HUDEP-2 (cell line): ENCODE measurements around the gene ICAM1.
"Not testable (repeated sequence)": the region's sequence is repeated elsewhere in the genome, so short reads cannot be mapped to it uniquely, and the experiment has no call there.

Experiments
- DNase-seq, 76 experiments: peaks; one replicate each; lab custom pipeline; 2025; ENCODE audit not compliant: unreplicated experiment in 76 of 76; lab: John Stamatoyannopoulos, UW

The ICAM1 gene

GRCh38 chr19:10270616-10271394 is at the start of gene ICAM1:
Gene ICAM1 (plus strand): TSS chr19:10271120. CDS start chr19:10271160, 40 bp downstream.
- DNase-seq, result peak in 66 of 76 experiments; percentile 19 to 85 (median 65)

GRCh38 chr19:10222201-10222890 is 48.6 kb upstream of the ICAM1 start:
- DNase-seq, result no peak

DNA sequence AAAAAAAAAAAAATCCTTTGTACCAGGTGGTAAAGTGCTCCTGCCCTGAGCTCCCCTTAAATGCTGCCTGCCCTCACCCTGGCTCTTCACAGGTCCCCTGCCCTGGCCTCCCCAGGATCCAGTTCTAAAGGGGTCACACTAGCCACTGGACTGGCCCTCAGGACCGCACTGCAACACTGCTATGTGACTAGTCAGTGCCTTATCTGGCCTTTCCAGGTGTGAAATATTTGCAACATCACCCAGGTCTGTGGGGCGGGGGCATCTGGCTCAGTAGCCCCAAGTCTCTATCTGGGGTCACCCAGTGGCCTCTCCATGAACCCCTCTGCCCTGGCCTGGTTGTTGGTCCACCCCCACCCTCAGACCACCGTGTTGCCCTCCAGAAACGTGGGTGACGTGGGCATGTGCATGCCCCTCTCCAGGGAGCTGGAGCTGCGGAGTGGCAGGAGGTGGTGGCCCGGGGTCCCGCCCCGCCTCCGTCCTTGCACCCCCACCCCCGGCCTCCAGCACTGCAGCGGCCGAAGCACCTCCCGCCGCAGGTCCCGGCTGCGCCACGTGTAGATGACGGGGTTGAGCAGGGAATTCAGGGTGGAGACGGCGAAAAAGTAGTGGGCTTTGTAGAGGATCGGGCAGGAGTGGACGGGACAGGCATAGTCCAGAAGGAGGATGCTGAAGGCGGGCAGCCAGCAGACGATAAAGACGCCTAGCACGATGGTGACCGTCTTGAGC is 47.3 kb upstream of the ICAM1 start:
- DNase-seq, result no peak

- no peak for DNase-seq
These were observed 46.6 kb upstream of the ICAM1 start for GRCh38 chr19:10224337-10224736.

GRCh38 chr19:10226021-10226375 is 44.9 kb upstream of the ICAM1 start:
- no peak for DNase-seq

DNA sequence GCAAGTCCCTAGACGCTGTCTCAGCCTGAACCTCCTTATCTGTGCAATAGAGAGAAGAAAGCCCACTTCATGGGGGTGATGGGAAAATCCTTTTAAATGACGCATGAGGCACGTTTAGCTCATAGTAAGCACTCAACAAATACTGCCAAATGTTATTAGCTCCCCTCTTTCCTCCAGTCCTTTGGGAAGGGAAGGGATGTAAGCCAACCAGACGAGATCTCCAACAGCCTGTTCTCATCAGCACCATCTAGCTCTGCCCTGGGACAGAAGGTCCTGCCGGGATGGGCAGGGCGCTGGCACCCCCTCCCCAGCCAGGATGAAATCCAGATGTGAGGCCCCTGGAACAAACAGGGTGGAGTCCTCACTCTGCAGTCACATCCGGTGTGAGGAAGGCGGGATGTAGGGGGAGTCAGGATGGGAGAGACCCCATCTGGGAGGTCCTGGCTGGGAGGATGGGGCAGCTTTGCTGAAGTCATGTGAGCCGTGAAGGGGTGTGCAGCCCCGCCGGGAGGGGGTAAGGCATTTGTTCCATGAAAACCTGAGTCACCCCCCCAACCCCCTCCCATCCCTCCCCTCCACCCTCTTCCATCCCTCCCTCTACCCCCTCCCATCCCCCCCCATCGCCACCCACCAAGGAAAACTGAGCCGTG is 44.4 kb upstream of the ICAM1 start:
- no peak for DNase-seq

- peak in 1 of 76 experiments; percentile 10 for DNase-seq
These were observed 43.6 kb upstream of the ICAM1 start for GRCh38 chr19:10227026-10227971.

- no peak for DNase-seq
These were observed 42.5 kb upstream of the ICAM1 start for GRCh38 chr19:10228393-10228792.

GRCh38 chr19:10228920-10229319 is 42.0 kb upstream of the ICAM1 start:
- DNase-seq, result peak in 26 of 76 experiments; percentile 7 to 56 (median 30)

GRCh38 chr19:10230173-10230860 is 40.6 kb upstream of the ICAM1 start:
- no peak for DNase-seq

GRCh38 chr19:10230861-10231611 is 39.9 kb upstream of the ICAM1 start, which contains the start of gene S1PR2:
Gene S1PR2 (minus strand): TSS chr19:10231331. CDS start chr19:10224905, 6,426 bp downstream.
- peak in 45 of 76 experiments; percentile 9 to 76 (median 49) for DNase-seq

GRCh38 chr19:10231612-10232228 is 39.2 kb upstream of the ICAM1 start:
- DNase-seq, result no peak

DNA sequence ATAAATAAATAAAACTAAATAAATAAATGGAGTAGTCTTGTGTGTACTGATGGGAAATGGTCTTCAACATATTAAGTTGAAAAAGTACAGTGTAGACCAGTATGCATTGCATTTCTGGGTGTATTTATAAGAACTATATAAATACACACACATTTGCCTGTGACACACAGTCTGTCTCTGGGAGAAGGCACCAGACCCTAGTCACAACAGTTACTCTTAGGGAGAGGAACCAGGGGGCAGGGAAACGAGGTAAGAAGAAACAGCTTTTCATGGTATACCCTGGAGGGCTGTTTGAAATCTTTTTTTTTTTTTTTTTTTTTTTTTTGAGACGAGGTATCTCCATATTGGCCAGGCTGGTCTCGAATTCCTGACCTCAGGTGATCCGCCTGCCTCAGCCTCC is 37.0 kb upstream of the ICAM1 start:
- no peak for DNase-seq

- no peak for DNase-seq
These were observed 35.9 kb upstream of the ICAM1 start for GRCh38 chr19:10235003-10235402.

DNA sequence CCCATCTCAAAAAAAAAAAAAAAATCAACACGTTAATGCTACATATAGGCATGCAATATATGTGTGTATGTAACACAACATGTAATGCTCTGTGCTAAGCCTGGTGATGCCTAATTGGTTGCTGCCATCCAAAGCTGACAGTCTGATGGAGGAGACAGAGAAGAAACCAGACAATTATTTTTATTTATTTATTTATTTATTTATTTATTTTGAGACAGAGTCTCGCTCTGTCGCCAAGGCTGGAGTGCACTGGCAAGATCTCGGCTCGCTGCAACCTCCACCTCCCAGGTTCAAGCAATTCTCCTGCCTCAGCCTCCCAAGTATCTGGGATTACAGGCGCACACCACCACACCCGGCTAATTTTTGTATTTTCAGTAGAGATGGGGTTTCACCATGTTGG is 35.5 kb upstream of the ICAM1 start:
- DNase-seq, result not testable (repeated sequence)

GRCh38 chr19:10237702-10238101 is 33.2 kb upstream of the ICAM1 start:
- DNase-seq, result no peak

GRCh38 chr19:10238172-10238783 is 32.6 kb upstream of the ICAM1 start:
- no peak for DNase-seq
